NCI-H446 (cell line): ENCODE measurements around the gene LRCOL1.

ENCODE experiments used
- DNase-seq, 2 experiments: peaks; one replicate each; lab custom pipeline; 2025; lab: John Stamatoyannopoulos, UW

Gene LRCOL1

DNA sequence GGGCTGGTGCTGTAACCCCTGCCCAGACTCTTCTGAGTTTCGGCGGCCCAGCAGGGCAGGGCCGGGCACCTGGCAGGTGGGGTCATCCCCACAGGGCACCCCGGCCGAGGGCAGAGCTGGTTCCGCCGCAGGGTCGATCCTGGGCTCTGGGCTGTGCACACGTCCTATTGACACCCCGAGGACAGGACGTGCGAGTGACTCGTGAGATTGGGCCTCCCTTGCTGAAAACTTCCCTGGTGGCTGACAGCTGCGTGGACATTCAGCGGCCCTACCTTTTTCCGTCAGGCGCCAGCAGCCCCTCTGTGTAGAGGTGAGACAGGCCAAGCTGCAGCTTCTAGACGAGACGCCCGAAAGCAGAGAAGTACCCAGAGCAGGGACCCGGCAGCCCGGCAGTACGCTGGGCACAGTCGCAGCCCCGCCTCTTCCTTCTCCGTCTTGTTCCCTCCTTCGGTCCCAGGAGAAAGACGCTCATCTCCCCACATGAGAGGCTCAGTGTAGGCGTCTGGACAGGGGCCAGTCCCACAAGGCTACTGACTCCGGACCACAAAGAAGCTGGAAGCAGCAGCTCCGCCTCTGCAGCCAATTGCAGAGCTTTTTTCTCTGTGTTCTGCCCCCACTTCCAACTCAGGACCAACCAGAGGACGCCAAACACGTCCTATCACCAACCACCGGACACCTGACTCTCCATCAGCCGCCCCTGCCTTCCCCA is at the start of gene LRCOL1:
TSS of gene LRCOL1 (minus strand) at position 532 of the 709 bp plus-strand sequence. CDS start 4,331 bp downstream, outside the sequence.
- DNase-seq: no peak

DNA sequence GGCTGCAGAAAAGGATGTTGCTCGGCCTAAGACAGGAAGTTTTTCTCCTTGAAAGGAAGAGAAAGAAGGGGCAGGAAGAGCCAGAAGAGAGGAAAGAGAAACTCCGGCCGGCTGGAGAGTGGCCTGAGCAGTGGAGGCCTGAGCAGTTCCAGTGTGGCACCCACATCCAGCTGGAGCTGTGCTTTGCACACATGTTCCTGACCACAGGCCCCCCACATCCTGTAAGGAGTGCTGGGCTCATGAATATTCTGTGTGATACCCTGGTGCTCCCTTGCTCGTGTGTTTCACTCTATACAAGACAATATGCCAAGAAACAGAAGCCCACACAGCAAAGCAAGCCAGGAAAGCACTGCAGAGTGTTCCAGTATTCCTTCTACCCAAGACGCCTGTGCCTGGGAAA is 49.7 kb upstream of the LRCOL1 start:
- no peak for DNase-seq

GRCh38 chr12:132659146-132659545 is 48.8 kb upstream of the LRCOL1 start:
- DNase-seq: no peak

DNA sequence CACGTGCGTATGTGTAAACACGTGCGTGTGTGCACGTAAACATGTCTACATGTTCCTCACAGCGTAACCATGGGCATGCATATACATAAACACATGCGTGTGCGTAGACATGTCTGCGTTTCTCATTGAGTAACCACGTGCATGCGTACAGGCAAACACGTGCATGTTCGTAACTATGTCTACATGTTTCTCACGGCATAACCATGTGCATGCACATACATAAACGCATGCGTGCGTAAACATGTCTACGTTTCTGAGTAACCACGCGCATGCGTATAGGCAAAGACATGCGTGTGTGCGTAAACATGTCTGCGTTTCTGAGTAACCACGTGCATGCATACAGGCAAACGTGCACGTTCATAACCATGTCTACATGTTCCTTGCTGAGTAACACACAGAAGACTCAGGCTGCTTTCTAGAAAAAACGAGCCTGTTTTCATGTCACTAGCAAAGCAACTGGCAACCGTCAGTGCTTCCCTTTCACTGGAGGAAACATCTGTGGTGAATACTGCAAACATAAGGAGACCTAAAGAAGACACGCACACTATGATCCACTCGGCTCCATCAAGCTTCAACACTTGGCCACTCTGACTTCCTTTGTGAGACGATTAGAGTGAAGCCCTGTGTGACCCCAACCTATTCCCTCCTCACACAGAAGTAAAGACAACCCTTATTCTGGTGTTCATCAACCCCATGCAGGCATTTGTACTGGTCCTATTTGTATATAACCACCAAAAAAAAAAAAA is 47.9 kb upstream of the LRCOL1 start:
- DNase-seq: no peak

DNA sequence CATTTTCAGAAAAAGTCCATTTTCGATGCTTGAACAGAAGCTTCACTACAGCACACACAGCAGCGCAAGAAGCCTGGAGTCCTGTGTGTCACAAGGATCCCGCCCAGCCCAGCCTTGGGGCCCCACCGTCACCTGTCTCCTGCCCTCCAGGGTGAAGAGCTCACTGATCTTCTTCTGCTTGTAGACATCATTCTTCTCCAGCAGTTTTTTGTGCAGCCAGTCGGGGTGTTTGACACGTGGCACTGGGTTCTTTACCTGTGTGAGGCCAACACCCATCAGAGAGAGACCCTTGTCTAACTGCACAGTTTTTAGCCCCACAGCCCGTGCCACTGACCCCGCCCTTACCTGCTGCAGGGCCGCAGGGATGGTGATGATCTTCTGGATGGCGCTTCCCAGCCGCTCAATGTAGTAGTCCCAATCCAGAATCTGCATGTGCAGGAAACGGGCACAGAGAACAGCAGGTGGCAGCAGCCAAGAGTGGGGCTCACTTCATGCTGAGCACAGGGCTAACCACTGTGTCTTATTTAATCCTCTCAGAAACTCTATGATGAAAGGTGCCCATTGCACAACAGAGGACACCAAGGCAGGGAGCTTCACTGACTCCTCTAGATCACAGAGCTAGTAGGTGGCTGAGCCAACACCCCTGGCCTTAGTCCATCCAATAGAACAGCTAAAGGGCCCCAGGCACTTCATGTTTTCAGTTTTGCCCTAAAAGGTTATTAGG is 46.8 kb upstream of the LRCOL1 start:
- DNase-seq: no peak

GRCh38 chr12:132653567-132654290 is 43.3 kb upstream of the LRCOL1 start:
- DNase-seq: no peak

DNA sequence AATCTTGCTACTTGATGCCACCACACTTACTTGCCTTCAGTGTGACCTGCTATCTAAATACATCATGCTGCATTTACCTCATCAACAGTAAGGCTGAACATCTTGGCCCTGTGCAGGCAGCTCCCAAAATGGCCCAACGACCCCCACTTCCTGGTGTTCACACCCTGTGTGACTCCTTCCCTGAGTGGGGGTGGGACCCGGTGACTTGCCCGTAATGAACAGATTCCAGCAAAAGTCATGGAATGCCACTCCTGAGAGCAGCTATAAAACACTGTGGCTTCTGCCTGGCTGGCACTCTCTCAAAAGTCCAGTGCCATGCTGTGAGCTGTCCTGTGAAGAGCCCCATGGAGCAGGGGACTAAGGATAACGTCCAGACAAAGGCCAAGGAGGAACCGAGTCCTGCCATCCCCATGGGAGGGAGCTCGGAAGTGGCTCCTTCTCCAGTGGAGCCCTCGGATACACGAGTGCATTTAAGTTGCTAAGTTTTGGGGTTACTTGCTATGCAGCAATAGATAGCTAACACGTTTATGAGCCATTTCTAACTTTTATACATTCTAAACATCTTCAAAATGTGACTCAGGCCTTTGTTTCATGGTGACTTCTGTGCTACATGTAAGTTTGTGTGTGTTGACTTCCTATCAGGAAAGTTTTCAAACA is 41.2 kb upstream of the LRCOL1 start:
- DNase-seq: no peak

GRCh38 chr12:132649226-132649945 is 39.0 kb upstream of the LRCOL1 start:
- DNase-seq: no peak

DNA sequence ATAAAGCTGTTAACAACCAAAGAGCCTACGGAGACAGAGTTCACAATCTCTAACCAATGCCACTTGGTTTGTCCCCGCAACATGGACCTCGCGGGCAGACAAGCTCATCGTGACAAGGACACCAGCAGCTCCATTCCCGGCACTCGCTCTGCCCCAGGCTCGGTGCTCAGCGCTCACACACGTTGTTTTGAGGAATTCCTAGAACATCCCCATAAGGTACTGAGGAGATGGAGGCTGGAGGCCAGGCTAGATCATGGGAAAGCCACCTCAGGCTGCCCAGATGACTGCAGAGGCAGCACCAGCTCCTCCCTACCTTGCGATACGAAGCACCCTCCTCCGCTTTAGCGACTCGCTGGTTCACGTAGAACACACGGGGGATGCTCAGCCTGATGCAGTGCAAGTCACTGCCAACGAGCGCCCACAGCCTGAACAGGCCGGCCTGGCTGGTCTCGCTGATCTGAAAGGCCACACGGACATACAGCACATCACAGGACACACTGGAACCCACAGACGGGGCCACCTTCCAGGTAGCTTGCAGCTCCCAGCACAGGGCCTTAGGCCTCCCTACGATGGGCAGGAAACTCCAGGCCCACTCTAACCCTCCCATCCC is 38.3 kb upstream of the LRCOL1 start:
- DNase-seq: no peak

DNA sequence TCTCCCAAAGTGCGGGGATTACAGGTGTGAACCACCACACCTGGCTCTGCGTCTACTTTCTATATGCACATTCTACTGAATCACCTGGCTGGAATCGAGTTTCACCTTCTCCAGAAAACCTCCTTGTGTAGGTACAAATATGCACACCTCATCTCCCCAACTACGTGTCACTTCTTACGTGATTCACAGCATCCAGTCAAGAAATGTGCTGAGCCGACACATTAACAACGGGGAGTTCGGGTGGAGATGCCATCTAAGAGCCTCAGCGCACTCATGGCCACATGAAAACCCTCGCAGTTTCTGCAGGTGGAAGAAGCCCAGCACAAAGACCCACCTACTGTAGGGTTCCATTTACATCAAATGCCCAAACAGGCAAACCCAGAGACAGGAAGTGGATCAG is 37.5 kb upstream of the LRCOL1 start:
- no peak for DNase-seq

DNA sequence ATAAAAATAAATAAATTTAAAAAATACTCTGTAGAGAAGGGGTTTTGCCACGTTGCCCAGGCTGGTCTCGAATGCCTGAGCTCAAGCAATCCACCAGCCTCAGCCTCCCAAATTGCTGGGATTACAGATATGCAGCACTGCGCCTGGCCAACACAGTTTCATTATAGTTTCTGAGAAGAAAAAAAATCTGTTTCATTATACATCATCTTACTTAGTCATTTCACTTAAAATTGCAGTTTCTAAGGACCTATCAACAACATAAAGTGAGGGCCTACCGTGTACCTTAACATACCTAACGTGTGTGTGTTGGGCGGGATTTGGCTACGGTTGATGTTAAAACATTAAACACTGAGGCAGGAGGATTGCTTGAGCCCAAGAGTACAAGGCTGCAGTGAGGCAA is 36.5 kb upstream of the LRCOL1 start:
- no peak for DNase-seq

GRCh38 chr12:132642846-132643835 is 32.8 kb upstream of the LRCOL1 start:
- no peak for DNase-seq

GRCh38 chr12:132641811-132642650 is 31.6 kb upstream of the LRCOL1 start:
- DNase-seq: no peak

DNA sequence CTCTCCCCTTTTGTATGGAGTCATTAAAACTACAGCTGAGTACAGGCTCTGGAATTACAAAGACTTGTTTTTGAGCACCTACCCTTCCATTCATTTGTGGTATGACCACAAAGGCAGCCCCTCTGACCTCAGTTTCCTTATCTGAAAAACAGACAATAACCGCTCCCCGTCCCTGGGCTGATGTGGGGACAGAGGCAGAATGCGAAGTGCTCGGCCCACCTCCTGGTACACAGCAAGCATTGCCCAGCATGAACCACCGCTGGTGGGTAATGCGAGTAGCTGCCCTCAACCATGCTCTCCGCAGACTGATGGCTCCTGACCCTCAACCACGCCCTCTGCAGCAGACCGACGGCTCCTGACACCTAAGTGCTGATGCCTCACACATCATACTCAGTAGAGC is 30.6 kb upstream of the LRCOL1 start:
- no peak for DNase-seq

- no peak for DNase-seq
Measured at GRCh38 chr12:132639956-132640520, 29.7 kb upstream of the LRCOL1 start.

DNA sequence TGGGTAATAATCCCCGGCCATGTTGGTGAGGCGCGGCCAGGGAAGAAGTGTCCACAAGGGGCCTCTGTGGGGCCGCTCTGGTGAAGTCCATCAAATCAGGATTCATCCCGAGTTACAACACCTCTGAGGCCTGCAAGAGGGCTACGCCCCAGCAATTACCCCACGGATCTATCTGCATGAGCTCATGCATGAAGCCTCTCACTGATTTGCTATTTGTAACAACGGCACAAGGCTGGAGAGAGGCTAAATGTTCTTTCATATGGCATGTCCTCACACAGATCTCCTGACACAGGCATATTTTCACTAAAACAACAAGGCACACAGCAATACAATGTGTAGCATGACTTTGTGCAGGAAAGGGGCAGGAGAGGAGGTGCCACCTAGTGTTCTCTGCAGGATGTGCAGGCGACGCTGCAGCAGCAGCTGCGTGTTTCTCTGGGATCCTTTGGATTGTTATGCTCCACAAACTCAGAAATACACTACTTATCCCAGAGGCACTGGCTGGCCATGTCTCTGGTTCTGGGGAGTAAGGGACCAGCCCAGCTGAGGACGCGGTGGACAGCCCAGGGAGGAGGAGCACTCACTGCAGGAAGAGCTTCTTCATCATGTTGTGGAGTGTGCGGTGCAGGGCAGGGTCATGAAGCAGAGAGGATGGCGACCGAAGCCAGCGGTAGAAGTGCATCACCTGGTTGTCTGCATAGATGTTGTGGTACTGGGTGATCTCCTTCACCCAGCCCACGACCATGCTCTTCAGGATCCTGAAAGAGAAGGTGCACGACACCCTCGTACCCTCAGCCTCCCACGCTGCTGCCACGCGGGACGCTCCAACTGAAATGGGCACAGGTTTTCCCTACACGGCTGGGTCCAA is 28.4 kb upstream of the LRCOL1 start:
- DNase-seq: no peak

DNA sequence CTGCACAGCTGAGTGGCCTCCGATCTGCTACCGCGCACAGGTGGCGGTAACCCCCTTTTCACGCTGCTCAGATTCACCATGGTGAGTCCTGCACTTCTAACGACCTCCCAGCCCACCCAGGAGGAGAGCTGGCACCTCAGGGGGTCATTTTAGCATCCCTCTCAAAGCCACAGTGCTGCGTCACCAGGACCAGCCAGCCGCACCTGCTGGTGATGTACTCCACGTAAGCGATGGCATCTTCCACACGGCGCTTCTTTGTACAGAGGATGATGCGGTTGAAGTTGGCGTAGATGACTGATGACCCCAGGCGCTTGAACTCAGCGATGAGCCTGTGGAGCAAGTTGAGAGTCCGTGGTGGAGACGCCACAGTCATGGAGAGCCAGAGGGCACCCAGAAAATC is 27.4 kb upstream of the LRCOL1 start:
- DNase-seq: no peak
